ENCODE measurements around the gene TXNRD1. TPM values are rescaled to one million over a fixed set of nuclear protein-coding genes. Genes with fewer than 3 reads are reported as not detected.

TXNRD1 gene
- total and polyA plus RNA-seq, 7 experiments from 2014 or later = 19.1 to 73.5 (median 35.6) TPM

DNA sequence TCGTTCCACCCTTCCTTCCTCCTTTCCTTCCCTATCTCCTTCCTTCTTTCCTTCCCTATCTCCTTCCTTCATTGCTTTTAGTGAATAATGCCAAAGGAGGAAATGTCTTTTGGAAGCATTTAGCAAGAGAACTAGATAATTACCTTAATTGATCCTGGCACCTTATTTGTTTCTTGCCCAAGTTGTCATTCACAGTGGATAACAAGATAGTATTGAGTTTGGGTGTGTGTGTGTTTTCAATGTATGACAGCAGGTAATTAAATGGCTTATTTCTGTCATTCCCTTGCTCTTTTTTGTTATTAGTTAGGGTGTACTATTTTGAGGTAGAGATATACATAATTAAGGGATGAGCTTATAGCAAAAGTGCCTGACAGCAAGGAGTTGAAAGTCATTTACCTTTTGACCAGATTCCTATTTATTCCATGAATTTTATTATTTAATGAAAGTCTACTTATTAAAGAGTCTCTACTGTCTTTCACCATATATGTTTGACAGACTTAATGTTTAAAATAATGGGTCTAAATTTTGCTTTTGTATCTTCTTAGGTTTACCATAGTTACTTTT, 118.2 kb downstream of the TXNRD1 start:
- Histone ChIP-seq H3K36me3 (ENCODE audit: control insufficient read depth in 2 of 3, insufficient read depth in 3 of 3, low read length in 3 of 3) (peaks cover 0 to 13% (median 5%) of the 10 kb centered on the region in 3 experiments), H3K27me3 (ENCODE audit: control insufficient read depth in 2 of 2, insufficient read depth in 2 of 2, low read length in 2 of 2) (no peaks in the 10 kb centered on the region), H3K4me1 (ENCODE audit: control insufficient read depth in 2 of 2, insufficient read depth in 2 of 2, low read length in 2 of 2) (no peaks in the 10 kb centered on the region), H3K4me3 (ENCODE audit: low read length) (no peak overlapping the region), H3K27ac (ENCODE audit: low read depth, low read length) (no peak overlapping the region), H3K9me3 (ENCODE audit: control insufficient read depth in 2 of 3, low read length in 3 of 3) (no peaks in the 10 kb centered on the region)
- POLR2A ChIA-PET = interaction anchor here (0.8 kb wide), 1 partner anchor 16 kb away, joined by 3 read pairs; no protein-coding TSS in a partner anchor
- intact Hi-C loops (cut with micrococcal nuclease) = no loop called here
- Mint-ChIP-seq H3K4me1 (no peaks in the 10 kb centered on the region), H3K36me3 (peaks cover 0 to 22% (median 12%) of the 10 kb centered on the region in 5 donors), H3K27me3 (no peaks in the 10 kb centered on the region), H3K4me3 (no peak overlapping the region), H3K9me3 (no peaks in the 10 kb centered on the region), H3K27ac (no peak overlapping the region)
- ATAC-seq (no peak), DNase-seq (no peak)
- CTCF ChIA-PET = interaction anchor here (0.6 kb wide), 2 partner anchors 16 to 36 kb away, joined by 3 read pairs; no protein-coding TSS in a partner anchor

DNA sequence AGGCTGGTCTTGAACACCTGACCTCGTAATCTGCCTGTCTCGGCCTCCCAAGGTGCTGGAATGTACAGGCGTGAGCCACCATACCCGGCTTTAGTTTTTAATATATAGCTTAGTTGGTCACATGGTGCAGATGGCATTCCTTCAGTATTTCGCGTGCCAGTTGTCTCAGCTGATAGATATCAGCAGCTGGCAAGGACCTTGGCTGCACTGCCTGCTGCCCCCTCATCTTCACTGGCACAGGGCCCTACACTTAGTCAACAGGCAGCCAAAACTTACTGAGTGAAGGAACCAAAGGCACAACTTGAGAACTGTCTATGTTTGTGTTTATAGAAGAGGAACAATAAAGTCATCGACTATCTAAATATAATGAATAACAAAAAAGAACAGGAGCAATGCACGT, 119.0 kb downstream of the TXNRD1 start:
- no peak overlapping the region for H3K27ac Mint-ChIP-seq
- H3K36me3 Mint-ChIP-seq = peaks cover 2 to 25% (median 15%) of the 10 kb centered on the region in 5 donors

DNA sequence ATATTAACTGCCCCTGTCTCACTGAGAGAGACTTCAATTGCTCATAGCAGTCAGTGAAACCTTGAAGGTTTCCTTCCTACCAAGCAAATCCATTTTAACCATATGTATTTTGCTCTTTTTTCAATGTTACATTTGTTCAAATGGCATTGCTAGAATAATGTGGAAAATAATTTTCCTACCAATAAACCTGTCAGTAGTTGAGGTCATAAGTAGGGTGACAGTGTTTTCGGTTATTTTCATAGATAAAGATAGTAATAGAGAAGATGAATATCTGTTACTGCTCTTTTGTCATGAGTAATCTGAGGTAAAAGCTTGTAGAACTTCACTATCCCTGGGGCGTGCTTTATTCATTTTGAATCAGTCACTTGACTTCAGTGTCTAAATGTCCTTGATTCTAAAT, 120.5 kb downstream of the TXNRD1 start:
- Mint-ChIP-seq H3K4me3 (no peak overlapping the region), H3K36me3 (peaks cover 12 to 37% (median 23%) of the 10 kb centered on the region in 5 donors), H3K27me3 (no peaks in the 10 kb centered on the region), H3K9me3 (no peaks in the 10 kb centered on the region), H3K27ac (no peak overlapping the region), H3K4me1 (no peaks in the 10 kb centered on the region)
- no peak for ATAC-seq
- ChIA-PET POLR2A (no interaction called here), CTCF (no interaction called here)
- Histone ChIP-seq H3K27ac (ENCODE audit: low read depth, low read length) (no peak overlapping the region), H3K4me1 (ENCODE audit: control insufficient read depth in 2 of 2, insufficient read depth in 2 of 2, low read length in 2 of 2) (no peaks in the 10 kb centered on the region), H3K27me3 (ENCODE audit: control insufficient read depth in 2 of 2, insufficient read depth in 2 of 2, low read length in 2 of 2) (no peaks in the 10 kb centered on the region), H3K9me3 (ENCODE audit: control insufficient read depth in 2 of 3, low read length in 3 of 3) (no peaks in the 10 kb centered on the region), H3K36me3 (ENCODE audit: control insufficient read depth in 2 of 3, insufficient read depth in 3 of 3, low read length in 3 of 3) (peaks cover 4 to 36% (median 10%) of the 10 kb centered on the region in 3 experiments), H3K4me3 (ENCODE audit: low read length) (no peak overlapping the region)
- intact Hi-C loops (cut with micrococcal nuclease) = loop anchor here in 1 of 2 donors (5.0 kb wide), 1 partner anchor 49 kb away; no protein-coding TSS in a partner anchor
- no peak for DNase-seq

More for the DNA sequence above, 119.0 kb downstream of the TXNRD1 start:
- H3K4me3 ChIP-seq (ENCODE audit: low read length) = no peak overlapping the region
- Mint-ChIP-seq H3K27me3 (no peaks in the 10 kb centered on the region), H3K4me1 (no peaks in the 10 kb centered on the region), H3K4me3 (no peak overlapping the region), H3K9me3 (no peaks in the 10 kb centered on the region)
- H3K9me3 ChIP-seq (ENCODE audit: control insufficient read depth in 2 of 3, low read length in 3 of 3) = no peaks in the 10 kb centered on the region
- ChIA-PET CTCF (no interaction called here), POLR2A (no interaction called here)
- intact Hi-C loops (cut with micrococcal nuclease) = no loop called here
- ATAC-seq = no peak
- no peak for DNase-seq
- H3K4me1 ChIP-seq (ENCODE audit: control insufficient read depth in 2 of 2, insufficient read depth in 2 of 2, low read length in 2 of 2) = no peaks in the 10 kb centered on the region
- H3K36me3 ChIP-seq (ENCODE audit: control insufficient read depth in 2 of 3, insufficient read depth in 3 of 3, low read length in 3 of 3) = peaks cover 1 to 20% (median 5%) of the 10 kb centered on the region in 3 experiments
- H3K27ac ChIP-seq (ENCODE audit: low read depth, low read length) = no peak overlapping the region
- H3K27me3 ChIP-seq (ENCODE audit: control insufficient read depth in 2 of 2, insufficient read depth in 2 of 2, low read length in 2 of 2) = no peaks in the 10 kb centered on the region

DNA sequence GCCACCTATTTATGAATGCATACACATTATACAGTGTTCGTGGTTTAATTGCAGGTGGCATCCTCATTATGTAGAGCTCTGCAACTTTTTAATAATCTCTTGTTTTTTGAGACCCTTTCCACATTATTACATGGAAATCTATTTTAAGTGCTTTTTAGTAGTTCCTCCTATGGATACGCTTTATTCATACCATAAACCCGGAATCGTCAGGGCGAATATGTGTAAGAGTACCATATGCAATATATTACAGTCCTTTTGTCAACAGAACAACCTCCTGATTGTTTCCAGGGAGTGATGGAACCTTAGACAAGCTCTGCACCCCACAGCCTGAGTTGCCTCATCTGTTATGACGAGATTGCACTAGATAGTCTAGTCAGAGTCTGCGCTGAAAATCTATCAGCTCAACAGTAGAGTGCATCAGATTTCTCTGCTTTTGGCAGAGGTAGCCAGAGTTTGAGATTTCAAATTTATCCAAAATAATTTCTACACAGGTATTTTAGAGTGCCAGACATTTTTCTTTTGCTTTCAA, 121.5 kb downstream of the TXNRD1 start:
- peaks cover 0 to under 1% (median 0%) of the 10 kb centered on the region in 7 donors for H3K4me1 Mint-ChIP-seq
- H3K27ac Mint-ChIP-seq = no peak overlapping the region
- ChIA-PET POLR2A (no interaction called here), CTCF (no interaction called here)
- Histone ChIP-seq H3K27ac (ENCODE audit: low read depth, low read length) (no peak overlapping the region), H3K27me3 (ENCODE audit: control insufficient read depth in 2 of 2, insufficient read depth in 2 of 2, low read length in 2 of 2) (no peaks in the 10 kb centered on the region), H3K4me3 (ENCODE audit: low read length) (no peak overlapping the region), H3K4me1 (ENCODE audit: control insufficient read depth in 2 of 2, insufficient read depth in 2 of 2, low read length in 2 of 2) (no peaks in the 10 kb centered on the region), H3K36me3 (ENCODE audit: control insufficient read depth in 2 of 3, insufficient read depth in 3 of 3, low read length in 3 of 3) (peaks cover 4 to 46% (median 15%) of the 10 kb centered on the region in 3 experiments), H3K9me3 (ENCODE audit: control insufficient read depth in 2 of 3, low read length in 3 of 3) (no peaks in the 10 kb centered on the region)
- ATAC-seq (no peak), DNase-seq (no peak)
- intact Hi-C loops (cut with micrococcal nuclease) = loop anchor here in 1 of 2 donors (5.0 kb wide), 1 partner anchor 50 kb away; no protein-coding TSS in a partner anchor
- H3K9me3 Mint-ChIP-seq = no peaks in the 10 kb centered on the region
- H3K4me3 Mint-ChIP-seq = no peak overlapping the region
- peaks cover 12 to 38% (median 24%) of the 10 kb centered on the region in 5 donors for H3K36me3 Mint-ChIP-seq
- no peaks in the 10 kb centered on the region for H3K27me3 Mint-ChIP-seq

DNA sequence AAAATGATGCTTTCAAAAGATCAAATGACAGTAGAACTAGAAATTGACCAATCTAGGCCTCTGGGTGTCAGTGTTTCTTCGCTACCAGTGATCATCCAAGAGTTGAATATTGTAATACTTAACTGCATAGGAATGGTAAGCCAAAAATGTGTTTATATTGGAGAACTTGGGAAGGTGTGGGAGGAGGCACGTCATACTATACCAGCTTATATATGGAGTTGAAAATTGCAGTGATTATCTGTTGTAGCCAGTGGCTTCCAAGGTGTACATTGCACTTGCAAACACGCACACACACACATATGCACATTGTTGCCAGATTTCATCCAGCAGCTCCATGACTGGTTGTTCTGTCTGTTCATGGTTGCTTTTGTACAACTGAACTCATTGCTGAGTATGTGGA, 124.1 kb downstream of the TXNRD1 start:
- no peak for ATAC-seq
- no peaks in the 10 kb centered on the region for H3K9me3 ChIP-seq (ENCODE audit: control insufficient read depth in 2 of 3, low read length in 3 of 3)
- CTCF ChIA-PET = interaction anchor here (0.6 to 1.4 kb wide), 5 partner anchors 19 to 537 kb away, joined by 3 to 9 read pairs (median 3); partner anchors contain the start of genes EID3 and TXNRD1
- H3K27ac ChIP-seq (ENCODE audit: low read depth, low read length) = no peak overlapping the region
- DNase-seq = no peak
- H3K27ac Mint-ChIP-seq = no peak overlapping the region
- H3K4me3 Mint-ChIP-seq = no peak overlapping the region
- H3K9me3 Mint-ChIP-seq = no peaks in the 10 kb centered on the region
- POLR2A ChIA-PET = no interaction called here
- H3K4me1 Mint-ChIP-seq = peaks cover 0 to 6% (median 0%) of the 10 kb centered on the region in 7 donors
- H3K36me3 Mint-ChIP-seq = peaks cover 13 to 33% (median 24%) of the 10 kb centered on the region in 5 donors
- no peaks in the 10 kb centered on the region for H3K4me1 ChIP-seq (ENCODE audit: control insufficient read depth in 2 of 2, insufficient read depth in 2 of 2, low read length in 2 of 2)
- no peaks in the 10 kb centered on the region for H3K27me3 Mint-ChIP-seq
- no peak overlapping the region for H3K4me3 ChIP-seq (ENCODE audit: low read length)
- peaks cover 4 to 44% (median 15%) of the 10 kb centered on the region in 3 experiments for H3K36me3 ChIP-seq (ENCODE audit: control insufficient read depth in 2 of 3, insufficient read depth in 3 of 3, low read length in 3 of 3)
- intact Hi-C loops (cut with micrococcal nuclease) = loop anchor here in 1 of 2 donors (5.0 kb wide), 1 partner anchor 52 kb away; no protein-coding TSS in a partner anchor
- no peaks in the 10 kb centered on the region for H3K27me3 ChIP-seq (ENCODE audit: control insufficient read depth in 2 of 2, insufficient read depth in 2 of 2, low read length in 2 of 2)

DNA sequence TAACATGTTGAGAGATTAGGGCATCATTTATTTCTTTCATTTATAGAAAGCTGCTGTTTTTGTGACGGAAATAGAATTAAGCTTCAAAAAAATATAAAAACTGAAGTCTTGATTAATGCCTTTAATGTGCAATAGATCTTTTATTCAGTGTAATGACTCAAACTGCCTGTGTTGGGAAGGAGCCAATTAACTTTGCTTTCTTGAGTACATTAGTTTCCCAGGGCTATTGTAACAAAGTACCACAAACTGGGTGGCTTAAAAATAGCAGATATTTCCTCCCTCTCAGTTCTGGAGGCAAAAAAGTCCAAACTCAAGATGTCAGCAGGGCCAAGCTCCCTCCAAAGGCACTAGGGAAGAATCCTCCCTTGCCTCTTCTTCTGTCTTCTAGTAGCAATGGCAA, 124.6 kb downstream of the TXNRD1 start:
- H3K9me3 Mint-ChIP-seq = no peaks in the 10 kb centered on the region
- no peak for DNase-seq
- H3K27ac Mint-ChIP-seq = no peak overlapping the region
- no peak for ATAC-seq
- H3K36me3 ChIP-seq (ENCODE audit: control insufficient read depth in 2 of 3, insufficient read depth in 3 of 3, low read length in 3 of 3) = peaks cover 4 to 44% (median 15%) of the 10 kb centered on the region in 3 experiments
- H3K36me3 Mint-ChIP-seq = peaks cover 13 to 30% (median 24%) of the 10 kb centered on the region in 5 donors
- POLR2A ChIA-PET = no interaction called here
- no peaks in the 10 kb centered on the region for H3K4me1 ChIP-seq (ENCODE audit: control insufficient read depth in 2 of 2, insufficient read depth in 2 of 2, low read length in 2 of 2)
- no peak overlapping the region for H3K4me3 ChIP-seq (ENCODE audit: low read length)
- CTCF ChIA-PET = interaction anchor here (0.7 to 1.4 kb wide), 3 partner anchors 36 to 536 kb away, joined by 3 to 9 read pairs (median 3); partner anchors contain the start of gene EID3
- peaks cover 0 to 6% (median 0%) of the 10 kb centered on the region in 7 donors for H3K4me1 Mint-ChIP-seq
- no peak overlapping the region for H3K27ac ChIP-seq (ENCODE audit: low read depth, low read length)
- H3K27me3 Mint-ChIP-seq = no peaks in the 10 kb centered on the region
- H3K27me3 ChIP-seq (ENCODE audit: control insufficient read depth in 2 of 2, insufficient read depth in 2 of 2, low read length in 2 of 2) = no peaks in the 10 kb centered on the region
- H3K9me3 ChIP-seq (ENCODE audit: control insufficient read depth in 2 of 3, low read length in 3 of 3) = no peaks in the 10 kb centered on the region
- intact Hi-C loops (cut with micrococcal nuclease) = no loop called here
- no peak overlapping the region for H3K4me3 Mint-ChIP-seq

Data from naive thymus-derived CD4-positive, alpha-beta T cell (primary cell).